Measurements from ENCODE around the gene RERE.

GRCh38 chr1:8431019-8431418 lies 386.4 kb downstream of the RERE start:
- TF ChIP-seq POLR2A (IDR thresholded peaks at IDR 0.05) (no peak), CTCF (IDR thresholded peaks at IDR 0.05) (no peak), EP300 (IDR thresholded peaks at IDR 0.05) (no peak)
